Activated naive CD8-positive, alpha-beta T cell treated with anti-CD3 and anti-CD28 coated beads for 36 hours (primary cell): ENCODE results near the gene SLC27A3. TPM values are rescaled to one million over a fixed set of nuclear protein-coding genes. Genes with fewer than 3 reads are reported as not detected.
"Not testable (repeated sequence)": the region's sequence is repeated elsewhere in the genome, so short reads cannot be mapped to it uniquely, and the experiment has no call there.

Experiments
- DNase-seq: peaks from one replicate; pipeline ENCODE4 v3.0.0; 2021
- H3K27ac Mint-ChIP-seq: one replicate; pipeline ENCODE4 v1.8.0; 2022; ENCODE audit warnings: mild to moderate bottlenecking, moderate library complexity, mixed read lengths
- H3K27me3 Mint-ChIP-seq: one replicate; pipeline ENCODE4 v1.8.0; 2022; ENCODE audit warnings: mild to moderate bottlenecking, mixed read lengths
- H3K36me3 Mint-ChIP-seq: one replicate; pipeline ENCODE4 v1.8.0; 2021; ENCODE audit warnings: mild to moderate bottlenecking, mixed read lengths
- H3K4me1 Mint-ChIP-seq: one replicate; pipeline ENCODE4 v1.8.0; 2021; ENCODE audit warnings: mixed read lengths
- H3K4me3 Mint-ChIP-seq: one replicate; pipeline ENCODE4 v1.8.0; 2022; ENCODE audit warnings: mild to moderate bottlenecking, moderate library complexity, mixed read lengths
- H3K9me3 Mint-ChIP-seq: one replicate; pipeline ENCODE4 v1.8.0; 2022; ENCODE audit warnings: mixed read lengths
- total RNA-seq, 2 experiments: library from RNA; stranded (reverse); gene quantifications; one replicate each; pipeline ENCODE4 v1.2.3, GENCODE V29; 2021

SLC27A3 gene
- total RNA-seq, 2 experiments from 2014 or later: 6.4 to 6.9 TPM

GRCh38 chr1:153750026-153750995 lies 24.9 kb upstream of the SLC27A3 start:
- Mint-ChIP-seq H3K36me3 (peaks cover 27% of the 10 kb centered on the region), H3K4me3 (no peak overlapping the region), H3K27ac (no peak overlapping the region), H3K4me1 (peaks cover 5% of the 10 kb centered on the region), H3K27me3 (no peaks in the 10 kb centered on the region), H3K9me3 (no peaks in the 10 kb centered on the region)
- no peak for DNase-seq

- no peaks in the 10 kb centered on the region for H3K9me3 Mint-ChIP-seq
- peaks cover 27% of the 10 kb centered on the region for H3K36me3 Mint-ChIP-seq
- H3K27ac Mint-ChIP-seq: no peak overlapping the region
- H3K4me1 Mint-ChIP-seq: peaks cover 5% of the 10 kb centered on the region
- H3K4me3 Mint-ChIP-seq: no peak overlapping the region
- no peaks in the 10 kb centered on the region for H3K27me3 Mint-ChIP-seq
- no peak for DNase-seq
Observed at GRCh38 chr1:153752072-153752471, 23.1 kb upstream of the SLC27A3 start.

DNA sequence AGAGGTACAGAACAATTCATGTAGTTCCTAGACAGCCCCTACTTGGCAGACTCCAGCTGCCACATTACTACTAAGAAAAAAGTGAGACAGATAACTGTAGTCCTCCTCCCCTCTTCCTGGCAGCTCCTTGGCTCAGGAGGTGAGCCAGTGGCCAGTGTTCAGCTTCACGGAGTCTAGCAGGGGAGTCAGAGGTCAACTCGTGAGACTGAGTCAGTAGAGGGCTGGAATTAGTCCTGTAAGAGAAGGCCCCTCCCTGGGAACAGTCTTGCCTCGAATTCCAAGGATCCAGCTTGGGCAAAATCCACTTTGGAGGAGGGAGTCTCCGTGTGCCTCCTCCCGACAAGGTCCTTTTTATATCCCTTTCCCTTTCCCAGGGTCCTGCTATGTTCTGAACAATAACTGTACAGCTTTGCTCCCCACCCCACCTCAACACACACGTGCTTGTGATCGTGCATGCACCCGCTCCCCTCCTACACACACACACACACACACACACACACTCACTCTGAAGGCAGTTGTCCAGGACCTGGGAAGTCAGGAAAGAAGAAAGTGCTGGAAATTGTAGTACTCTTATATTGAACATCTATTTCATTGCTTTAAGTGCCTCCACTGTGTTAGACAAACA lies 22.5 kb upstream of the SLC27A3 start:
- Mint-ChIP-seq H3K27me3 (no peaks in the 10 kb centered on the region), H3K4me3 (no peak overlapping the region), H3K36me3 (peaks cover 31% of the 10 kb centered on the region), H3K27ac (no peak overlapping the region), H3K9me3 (no peaks in the 10 kb centered on the region), H3K4me1 (peaks cover 5% of the 10 kb centered on the region)
- DNase-seq: no peak

DNA sequence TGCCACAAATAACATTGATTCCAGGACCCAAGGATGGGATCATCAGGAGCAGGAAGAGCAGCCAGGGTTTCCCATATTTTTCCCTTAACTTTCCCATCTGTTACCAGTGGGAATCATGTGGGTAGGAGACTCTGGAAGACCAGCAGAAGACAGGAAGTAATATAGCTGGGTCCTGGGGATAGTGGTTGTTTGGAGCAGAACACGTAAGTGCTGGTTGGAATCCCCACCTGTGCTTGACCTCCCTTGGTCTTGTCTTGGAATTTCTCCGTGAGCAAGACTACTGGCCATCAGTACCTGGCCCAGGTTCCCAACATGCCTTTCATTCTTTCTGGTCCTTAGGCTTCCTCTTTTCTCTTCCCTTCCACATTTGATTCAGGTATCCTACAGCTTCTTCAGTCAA lies 20.9 kb upstream of the SLC27A3 start:
- Mint-ChIP-seq H3K4me1 (peaks cover 4% of the 10 kb centered on the region), H3K9me3 (no peaks in the 10 kb centered on the region), H3K27me3 (no peaks in the 10 kb centered on the region), H3K27ac (no peak overlapping the region), H3K4me3 (no peak overlapping the region), H3K36me3 (peaks cover 37% of the 10 kb centered on the region)
- DNase-seq: no peak

DNA sequence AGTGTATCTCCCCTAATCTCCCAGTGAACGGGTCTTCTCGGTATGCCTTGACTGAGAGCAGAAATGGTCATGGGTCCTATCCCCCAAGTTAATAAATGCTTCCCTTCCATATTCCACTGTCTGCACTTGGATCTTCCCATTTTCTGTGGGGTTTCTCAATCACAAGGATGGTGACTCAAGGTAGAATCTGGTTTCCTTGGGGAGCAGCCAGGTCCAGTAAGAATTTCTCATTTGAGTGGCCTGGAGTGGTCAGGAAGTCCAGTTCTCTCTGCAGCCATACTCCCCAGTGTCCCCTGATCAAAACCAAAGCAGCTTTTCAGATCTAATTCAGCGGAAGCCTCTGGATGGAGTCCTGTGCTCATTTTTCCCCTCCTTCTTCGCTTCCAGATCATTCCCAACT lies 14.8 kb upstream of the SLC27A3 start:
- Mint-ChIP-seq H3K9me3 (no peaks in the 10 kb centered on the region), H3K27ac (no peak overlapping the region), H3K27me3 (no peaks in the 10 kb centered on the region), H3K4me1 (no peaks in the 10 kb centered on the region), H3K36me3 (peaks cover 13% of the 10 kb centered on the region), H3K4me3 (no peak overlapping the region)
- no peak for DNase-seq

DNA sequence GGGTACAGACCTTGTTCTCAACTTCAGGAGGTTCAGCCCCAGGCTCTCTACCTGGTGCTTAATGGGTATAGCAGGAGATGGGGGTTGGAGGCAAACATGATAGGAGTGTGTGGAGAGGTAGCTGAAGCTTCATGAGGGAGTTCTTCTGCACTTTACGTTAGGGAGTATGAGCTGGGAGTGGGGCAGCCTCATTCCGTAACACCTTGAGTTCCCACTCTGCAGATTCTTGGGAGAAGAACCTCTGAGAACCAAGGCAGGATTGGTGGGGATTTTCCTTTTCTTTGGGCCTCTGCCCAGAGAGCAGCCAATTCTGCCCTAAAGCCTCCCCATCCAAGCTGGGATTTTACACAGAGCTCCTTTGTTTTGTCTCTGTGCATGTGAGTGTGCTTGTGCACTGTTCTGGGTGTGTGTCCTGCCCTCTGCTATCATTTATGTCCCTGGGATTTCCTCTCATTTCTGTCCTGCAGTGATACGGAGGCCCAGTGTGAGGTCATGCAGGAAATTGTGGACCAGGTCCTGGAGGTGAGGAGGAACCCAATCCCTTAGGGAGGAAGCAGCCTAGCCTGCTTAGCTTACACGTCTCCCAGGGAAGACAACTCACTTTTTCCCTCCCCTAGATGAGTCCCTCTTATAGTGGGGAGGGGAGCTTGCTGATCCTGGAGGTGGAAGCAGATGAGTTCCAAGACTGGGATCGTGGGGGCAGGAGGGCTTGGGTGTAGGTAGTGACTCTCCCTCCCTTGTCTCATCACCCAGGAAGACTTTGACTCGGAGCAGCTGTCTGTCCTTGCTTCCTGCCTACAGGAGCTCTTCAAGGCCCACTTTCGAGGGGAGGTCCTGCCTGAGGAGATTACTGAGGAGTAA lies 11.6 kb upstream of the SLC27A3 start:
- DNase-seq: no peak
- Mint-ChIP-seq H3K27me3 (no peaks in the 10 kb centered on the region), H3K4me1 (no peaks in the 10 kb centered on the region), H3K36me3 (peaks cover 20% of the 10 kb centered on the region), H3K27ac (no peak overlapping the region), H3K4me3 (no peak overlapping the region), H3K9me3 (no peaks in the 10 kb centered on the region)

GRCh38 chr1:153764310-153764709 lies 10.9 kb upstream of the SLC27A3 start:
- H3K4me1 Mint-ChIP-seq: no peaks in the 10 kb centered on the region
- H3K27ac Mint-ChIP-seq: no peak overlapping the region
- no peaks in the 10 kb centered on the region for H3K27me3 Mint-ChIP-seq
- H3K36me3 Mint-ChIP-seq: peaks cover 20% of the 10 kb centered on the region
- DNase-seq: no peak
- no peaks in the 10 kb centered on the region for H3K9me3 Mint-ChIP-seq
- no peak overlapping the region for H3K4me3 Mint-ChIP-seq

DNA sequence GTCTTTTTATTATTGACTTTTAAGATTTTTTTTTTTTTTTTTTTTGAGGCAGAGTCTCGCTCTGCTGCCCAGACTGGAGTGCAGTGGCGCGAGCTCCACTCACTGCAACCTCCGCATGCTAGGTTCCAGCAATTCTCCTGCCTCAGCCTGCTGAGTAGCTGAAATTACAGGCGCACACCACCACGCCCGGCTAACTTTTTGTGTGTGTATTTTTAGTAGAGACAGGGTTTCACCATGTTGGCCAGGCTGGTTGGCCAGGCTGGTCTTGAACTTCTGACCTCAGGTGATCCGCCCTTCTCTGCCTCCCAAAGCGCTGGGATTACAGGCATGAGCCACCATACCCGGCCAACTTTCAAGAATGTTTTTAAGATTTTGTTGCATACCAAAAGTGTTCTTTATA lies 8.5 kb upstream of the SLC27A3 start:
- not testable (repeated sequence) for H3K27me3 Mint-ChIP-seq, H3K4me1 Mint-ChIP-seq, DNase-seq, H3K4me3 Mint-ChIP-seq, H3K9me3 Mint-ChIP-seq, H3K27ac Mint-ChIP-seq
- peaks cover 17% of the 10 kb centered on the region for H3K36me3 Mint-ChIP-seq

GRCh38 chr1:153767519-153767918 lies 7.7 kb upstream of the SLC27A3 start:
- DNase-seq: no peak
- H3K4me3 Mint-ChIP-seq: no peak overlapping the region
- H3K36me3 Mint-ChIP-seq: peaks cover 17% of the 10 kb centered on the region
- H3K27me3 Mint-ChIP-seq: no peaks in the 10 kb centered on the region
- no peaks in the 10 kb centered on the region for H3K4me1 Mint-ChIP-seq
- H3K9me3 Mint-ChIP-seq: no peaks in the 10 kb centered on the region
- H3K27ac Mint-ChIP-seq: no peak overlapping the region

DNA sequence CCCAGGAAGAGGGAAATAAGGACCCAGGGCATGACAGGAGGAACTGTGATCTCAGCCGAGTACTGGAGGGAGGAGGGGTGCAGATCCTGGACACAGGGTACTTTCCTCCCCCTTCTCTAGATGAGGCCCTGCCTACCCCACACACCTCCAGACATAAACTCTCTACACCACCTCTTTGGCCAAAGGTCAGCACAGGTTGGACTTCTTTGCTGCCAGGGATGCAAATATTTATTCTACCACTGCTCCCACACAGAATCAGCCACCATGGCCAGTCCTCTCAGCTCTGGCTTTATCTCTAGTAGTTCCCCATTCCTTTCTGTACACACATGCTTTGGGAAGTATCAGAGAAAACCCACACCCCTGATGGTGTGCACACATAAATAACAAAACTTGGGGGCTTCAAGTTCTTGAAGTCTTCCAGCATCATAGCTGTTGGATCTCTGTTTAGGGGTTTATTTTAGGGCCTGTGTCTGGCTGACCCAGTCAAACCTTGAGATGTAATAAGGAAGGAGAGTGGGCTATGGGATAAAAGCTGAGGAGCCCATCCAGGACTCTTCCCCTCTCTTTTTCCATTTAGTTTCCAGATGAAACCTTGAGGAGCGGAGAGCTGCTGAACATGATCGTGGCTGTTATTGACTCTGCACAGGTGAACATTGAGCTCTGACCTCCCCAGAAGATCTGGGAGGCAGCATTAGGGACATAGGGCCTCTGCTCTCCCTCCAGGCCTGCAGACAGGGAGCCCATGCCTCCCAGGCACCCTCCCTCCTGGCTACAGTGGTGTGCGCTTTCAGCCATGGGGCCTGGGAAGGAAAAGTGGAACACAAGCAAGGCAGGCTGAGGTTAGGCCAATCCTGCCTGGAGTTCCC lies 6.7 kb upstream of the SLC27A3 start:
- H3K36me3 Mint-ChIP-seq: peaks cover 18% of the 10 kb centered on the region

GRCh38 chr1:153769221-153769620 lies 6.0 kb upstream of the SLC27A3 start:
- H3K27ac Mint-ChIP-seq: no peak overlapping the region
- H3K4me3 Mint-ChIP-seq: no peak overlapping the region
- no peaks in the 10 kb centered on the region for H3K27me3 Mint-ChIP-seq
- peaks cover 8% of the 10 kb centered on the region for H3K4me1 Mint-ChIP-seq
- no peaks in the 10 kb centered on the region for H3K9me3 Mint-ChIP-seq
- DNase-seq: no peak
- H3K36me3 Mint-ChIP-seq: peaks cover 20% of the 10 kb centered on the region

More for the DNA sequence above, 6.7 kb upstream of the SLC27A3 start:
- Mint-ChIP-seq H3K9me3 (no peaks in the 10 kb centered on the region), H3K27me3 (no peaks in the 10 kb centered on the region), H3K4me1 (peaks cover 3% of the 10 kb centered on the region), H3K27ac (no peak overlapping the region), H3K4me3 (no peak overlapping the region)
- DNase-seq: no peak

DNA sequence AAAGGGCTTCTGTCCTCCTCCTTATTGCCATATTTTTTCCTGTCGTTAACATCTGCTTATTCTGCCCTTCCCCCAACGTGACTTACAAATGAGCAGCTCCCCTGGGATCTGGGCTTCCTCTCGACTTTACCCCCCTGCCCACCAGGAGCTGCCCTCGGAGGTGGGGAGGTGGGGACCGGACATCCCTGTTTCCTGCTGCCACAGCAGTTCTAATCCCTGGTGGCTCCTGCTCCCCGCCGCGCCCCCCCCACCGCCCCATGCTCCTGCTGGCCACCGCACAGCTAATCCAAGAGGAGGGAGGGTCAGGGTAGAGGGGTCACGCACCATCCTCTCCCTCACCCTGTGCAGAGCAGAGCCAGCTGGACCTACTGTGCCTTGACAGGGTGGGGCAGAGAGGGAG lies 4.4 kb upstream of the SLC27A3 start:
- no peak overlapping the region for H3K27ac Mint-ChIP-seq
- H3K4me1 Mint-ChIP-seq: peaks cover 13% of the 10 kb centered on the region
- H3K4me3 Mint-ChIP-seq: no peak overlapping the region
- H3K36me3 Mint-ChIP-seq: peaks cover 19% of the 10 kb centered on the region
- H3K27me3 Mint-ChIP-seq: no peaks in the 10 kb centered on the region
- no peak for DNase-seq
- H3K9me3 Mint-ChIP-seq: no peaks in the 10 kb centered on the region

DNA sequence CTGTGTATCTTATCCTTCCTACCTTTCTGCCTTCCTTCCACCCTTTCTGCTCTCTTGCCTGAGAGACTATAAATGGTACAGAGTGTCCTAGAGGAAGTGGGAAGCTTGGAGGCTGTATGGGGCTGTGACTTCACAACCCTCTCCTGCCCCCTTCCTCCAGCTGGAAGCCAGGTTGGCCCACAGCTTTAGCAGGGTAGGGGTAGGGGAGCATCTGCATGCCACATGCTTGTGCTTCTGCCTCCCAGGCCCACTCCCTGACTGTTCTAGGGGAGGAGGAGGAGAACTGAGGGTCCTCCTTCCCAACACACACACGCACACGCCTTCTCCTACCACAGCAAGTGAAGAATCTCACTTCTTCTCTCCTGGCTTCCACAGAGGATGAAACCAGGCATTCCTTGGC lies 3.9 kb upstream of the SLC27A3 start:
- Mint-ChIP-seq H3K9me3 (no peaks in the 10 kb centered on the region), H3K4me3 (no peak overlapping the region), H3K36me3 (peaks cover 14% of the 10 kb centered on the region), H3K4me1 (peaks cover 14% of the 10 kb centered on the region), H3K27me3 (no peaks in the 10 kb centered on the region), H3K27ac (no peak overlapping the region)
- no peak for DNase-seq

- no peak for DNase-seq
- no peaks in the 10 kb centered on the region for H3K27me3 Mint-ChIP-seq
- H3K36me3 Mint-ChIP-seq: peaks cover 13% of the 10 kb centered on the region
- H3K27ac Mint-ChIP-seq: no peak overlapping the region
- H3K4me1 Mint-ChIP-seq: peaks cover 21% of the 10 kb centered on the region
- no peaks in the 10 kb centered on the region for H3K9me3 Mint-ChIP-seq
- H3K4me3 Mint-ChIP-seq: no peak overlapping the region
Observed at GRCh38 chr1:153771841-153772593, 3.2 kb upstream of the SLC27A3 start.
